Tongue (tissue), 2 donors: ENCODE measurements around the gene MARCHF10. TPM values are rescaled to one million over a fixed set of nuclear protein-coding genes. Genes with fewer than 3 reads are reported as not detected.
"Not testable (repeated sequence)": the region's sequence is repeated elsewhere in the genome, so short reads cannot be mapped to it uniquely, and the experiment has no call there.

Source experiments
- DNase-seq: peaks from one replicate; pipeline ENCODE4 v3.0.0-alpha.2; 2015
- total RNA-seq: library from RNA; depleted of rRNA; stranded (reverse); fragments of >200 nt; gene quantifications from one replicate; pipeline ENCODE4 v1.2.3, GENCODE V29; 2014

Gene MARCHF10
- total RNA-seq, 1 donor from 2014 or later: 0.10 TPM

DNA sequence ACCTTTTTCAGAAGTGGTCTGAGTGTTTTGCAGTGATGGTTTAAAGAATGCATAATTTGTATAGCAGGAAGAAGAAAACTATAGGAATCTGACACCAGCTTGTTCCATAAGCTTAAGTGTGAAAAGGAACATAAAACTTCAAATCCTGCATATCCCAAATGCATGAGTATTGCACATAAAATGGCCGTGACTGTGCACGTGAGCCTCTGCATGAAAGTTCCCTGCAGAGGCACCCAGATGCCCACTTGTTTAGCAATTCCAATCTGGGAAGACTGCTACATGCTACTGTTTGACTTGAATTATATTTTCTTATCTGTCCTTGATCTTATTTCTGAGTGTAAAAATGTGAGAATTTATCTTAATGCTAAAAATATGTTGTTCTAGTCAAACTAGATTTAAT is 21.5 kb downstream of the MARCHF10 start:
- DNase-seq: no peak

GRCh38 chr17:62785983-62786382 is 22.1 kb downstream of the MARCHF10 start:
- not testable (repeated sequence) for DNase-seq

GRCh38 chr17:62782730-62783270 is 25.3 kb downstream of the MARCHF10 start:
- DNase-seq: no peak

GRCh38 chr17:62781831-62782251 is 26.3 kb downstream of the MARCHF10 start:
- no peak for DNase-seq

GRCh38 chr17:62781356-62781755 is 26.8 kb downstream of the MARCHF10 start:
- DNase-seq: no peak

DNA sequence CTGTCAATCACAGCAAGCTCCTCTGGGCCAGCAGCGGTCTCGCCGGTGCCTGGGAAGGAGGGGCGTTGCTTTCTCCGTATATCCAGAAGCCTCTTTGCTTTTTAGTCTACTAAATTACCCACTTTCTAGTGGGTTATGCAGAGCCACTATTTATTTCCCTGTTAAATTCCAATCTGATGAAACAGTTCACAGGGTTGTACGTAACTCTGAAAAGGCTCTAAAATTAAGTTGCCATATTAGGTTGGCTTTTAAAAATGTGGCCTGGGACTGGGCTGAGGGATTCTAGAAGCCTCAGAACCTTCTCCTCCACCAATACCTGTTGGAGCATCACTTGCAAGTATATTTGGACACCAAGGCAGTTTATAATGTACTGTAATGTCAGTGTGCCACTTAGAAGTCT is 27.2 kb downstream of the MARCHF10 start:
- no peak for DNase-seq

- peak; percentile 56 for DNase-seq
Measured at GRCh38 chr17:62780269-62780668, 27.8 kb downstream of the MARCHF10 start.

DNA sequence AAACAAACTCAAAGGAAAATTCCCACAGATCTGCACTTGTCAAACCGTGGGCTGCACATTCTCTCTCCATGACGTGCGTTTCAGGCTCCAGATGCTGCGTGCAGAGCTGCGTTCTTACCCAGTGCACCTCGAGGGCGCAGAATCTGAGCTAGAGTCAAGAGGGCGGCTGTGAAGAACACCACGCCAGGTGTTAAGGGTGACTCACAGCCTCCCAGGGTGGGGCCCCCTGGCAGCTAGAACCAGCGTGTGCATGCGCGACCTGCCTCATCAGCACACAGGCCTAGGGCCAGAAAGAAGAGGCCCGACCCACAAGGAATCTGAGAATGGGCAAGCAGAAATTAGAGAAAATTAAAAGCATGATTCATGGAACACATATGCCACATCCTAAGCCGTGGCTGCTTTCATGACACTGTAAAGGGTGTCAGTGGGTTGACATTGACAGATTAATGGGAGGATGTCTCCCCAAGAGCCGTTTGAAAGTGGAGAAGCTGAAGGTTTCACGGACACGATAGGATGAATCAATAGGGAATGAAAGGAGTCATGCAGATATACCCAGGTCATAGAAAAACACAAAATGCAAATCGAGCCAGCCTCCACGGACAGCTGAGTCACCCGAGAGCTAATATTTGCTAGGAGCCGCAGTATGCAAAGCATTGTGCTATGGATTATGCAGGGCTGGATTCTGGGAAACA is 29.0 kb downstream of the MARCHF10 start:
- peak; percentile 89 for DNase-seq

- no peak for DNase-seq
Measured at GRCh38 chr17:62775876-62776275, 32.2 kb downstream of the MARCHF10 start.

DNA sequence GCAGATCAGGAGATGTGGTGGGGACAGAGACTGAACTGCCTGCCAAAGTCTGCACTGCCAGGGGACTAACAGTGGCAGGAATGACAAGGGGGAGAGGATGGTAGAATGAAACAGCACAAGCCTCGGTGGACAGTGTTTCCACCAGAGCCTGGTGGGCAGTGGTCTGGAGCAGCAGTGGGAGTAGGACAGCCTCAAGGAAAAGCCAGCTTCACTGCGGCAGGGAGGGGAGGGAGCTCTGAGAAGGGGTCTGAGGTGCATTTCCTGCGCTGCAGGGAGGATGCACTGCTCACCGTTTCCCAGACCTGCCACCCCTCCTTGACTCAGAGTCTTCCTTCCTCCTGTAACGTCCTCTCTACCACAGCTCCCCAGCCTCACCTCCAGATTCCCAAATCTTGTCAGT is 33.8 kb downstream of the MARCHF10 start:
- no peak for DNase-seq

DNA sequence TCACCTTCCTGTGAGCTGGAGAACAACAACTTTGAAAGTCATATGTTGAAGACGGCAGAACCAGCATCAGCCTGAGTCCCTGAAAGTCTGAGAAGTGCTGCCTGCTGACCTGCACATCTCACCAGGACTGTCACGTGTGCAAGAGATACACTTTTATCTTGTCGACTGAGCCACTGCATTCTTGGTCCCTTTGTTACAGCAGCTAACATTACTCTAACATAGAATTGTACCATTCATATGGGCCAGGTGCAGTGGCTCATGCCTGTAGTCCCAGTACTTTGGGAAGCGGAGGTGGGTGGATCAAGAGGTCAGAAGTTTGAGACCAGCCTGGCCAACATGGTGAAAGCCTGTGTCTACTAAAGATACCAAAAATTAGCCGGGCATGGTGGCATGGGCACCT is 40.1 kb downstream of the MARCHF10 start:
- DNase-seq: no peak

GRCh38 chr17:62765351-62765750 is 42.8 kb downstream of the MARCHF10 start:
- no peak for DNase-seq

DNA sequence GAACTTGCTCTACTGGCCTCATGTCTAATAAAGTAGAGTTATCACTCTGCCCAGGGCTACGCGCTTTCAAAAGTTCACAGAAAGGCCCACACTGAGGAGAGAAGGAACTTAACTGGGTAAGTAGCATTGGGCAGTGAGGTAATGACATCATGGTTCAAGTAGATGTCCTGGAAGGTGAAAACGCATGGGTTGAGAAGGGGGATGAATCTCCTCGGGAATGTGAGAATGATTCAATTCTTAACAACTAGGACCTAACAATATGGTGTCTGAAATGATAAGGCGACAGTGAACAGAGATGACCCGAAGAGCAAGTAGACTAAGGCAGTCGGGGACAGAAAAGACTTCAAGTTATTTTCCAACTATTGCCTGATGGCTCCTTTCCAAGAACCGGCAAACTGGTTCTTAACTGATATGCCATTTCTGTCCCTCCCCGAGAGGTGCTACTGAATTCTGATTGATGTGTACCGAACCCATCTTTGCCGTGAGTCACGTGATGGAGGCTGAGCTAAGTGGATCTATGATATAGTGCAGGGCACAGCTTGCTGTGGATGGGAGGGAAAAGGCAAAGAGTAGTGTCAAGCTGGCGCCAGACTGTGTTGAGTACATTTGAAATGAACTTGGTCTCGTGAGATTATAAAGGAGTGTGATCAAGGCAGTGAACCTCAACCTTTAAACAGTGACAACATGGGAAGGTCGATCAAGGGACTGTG is 44.1 kb downstream of the MARCHF10 start:
- no peak for DNase-seq

- DNase-seq: no peak
Measured at GRCh38 chr17:62761884-62762283, 46.2 kb downstream of the MARCHF10 start.

DNA sequence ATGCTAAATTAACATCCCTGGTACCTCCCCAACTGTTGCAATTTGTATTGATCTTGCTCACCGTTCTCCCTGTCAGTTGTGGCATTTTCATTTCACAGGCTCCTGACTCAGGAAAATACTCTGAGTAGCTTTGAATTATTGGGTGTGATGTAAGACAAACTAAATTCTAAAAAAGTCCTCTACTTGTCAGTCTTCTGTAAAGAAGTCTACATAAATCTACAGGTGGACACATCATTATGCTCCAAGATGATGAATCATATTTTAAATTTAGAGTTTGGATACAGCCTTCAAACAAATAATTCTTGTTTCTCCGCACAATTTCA is 47.2 kb downstream of the MARCHF10 start:
- DNase-seq: no peak

GRCh38 chr17:62760059-62760944 is 47.8 kb downstream of the MARCHF10 start:
- no peak for DNase-seq

GRCh38 chr17:62757500-62757951 is 50.6 kb downstream of the MARCHF10 start:
- no peak for DNase-seq

DNA sequence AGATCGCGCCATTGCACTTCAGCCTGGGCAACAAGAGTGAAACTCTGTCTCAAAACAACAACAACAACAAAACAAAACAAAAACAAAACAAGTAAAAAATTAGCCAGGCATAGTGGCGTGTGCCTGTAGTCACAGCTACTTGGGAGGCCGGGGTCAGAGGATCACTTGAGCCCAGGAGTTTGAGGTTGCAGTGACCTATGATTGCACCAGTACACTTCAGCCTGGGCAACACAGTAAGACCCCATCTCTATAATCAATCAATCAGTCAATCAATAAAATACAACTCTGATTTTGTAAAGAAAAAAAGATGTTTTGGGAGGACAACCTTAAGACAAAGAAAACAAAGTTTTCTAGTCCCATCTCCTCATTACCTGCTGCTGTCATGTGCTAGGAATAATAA is 51.9 kb downstream of the MARCHF10 start:
- DNase-seq: no peak

GRCh38 chr17:62755141-62755851 is 52.8 kb downstream of the MARCHF10 start:
- peak; percentile 38 for DNase-seq

DNA sequence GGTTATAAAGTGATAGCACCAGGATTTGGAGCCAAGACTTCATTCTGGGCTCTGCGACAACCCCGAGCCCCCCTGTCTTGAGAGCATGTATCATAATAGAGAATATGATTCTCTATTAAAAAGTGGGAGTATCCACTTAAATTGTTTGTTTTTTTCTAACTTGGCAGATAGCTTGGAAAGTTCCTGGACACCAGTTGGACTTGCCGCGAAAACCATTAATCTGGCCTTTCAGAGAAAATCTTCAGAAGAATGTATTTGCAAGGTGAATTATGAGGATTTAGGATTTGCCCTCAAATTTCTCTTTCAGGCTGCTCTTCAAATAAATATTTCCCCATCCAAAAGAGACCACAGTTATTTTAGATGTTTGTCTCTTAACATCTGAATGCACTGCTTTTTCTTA is 53.5 kb downstream of the MARCHF10 start:
- no peak for DNase-seq

- DNase-seq: no peak
Measured at GRCh38 chr17:62753562-62753961, 54.6 kb downstream of the MARCHF10 start.
